NCI-H2196 treated with DMSO at 0.1 percent for 48 hours (cell line): ENCODE data around the gene KL.

Source experiments
- DNase-seq: peaks from one replicate; lab custom pipeline; 2025; ENCODE audit not compliant: unreplicated experiment; lab: John Stamatoyannopoulos, UW

KL gene

DNA sequence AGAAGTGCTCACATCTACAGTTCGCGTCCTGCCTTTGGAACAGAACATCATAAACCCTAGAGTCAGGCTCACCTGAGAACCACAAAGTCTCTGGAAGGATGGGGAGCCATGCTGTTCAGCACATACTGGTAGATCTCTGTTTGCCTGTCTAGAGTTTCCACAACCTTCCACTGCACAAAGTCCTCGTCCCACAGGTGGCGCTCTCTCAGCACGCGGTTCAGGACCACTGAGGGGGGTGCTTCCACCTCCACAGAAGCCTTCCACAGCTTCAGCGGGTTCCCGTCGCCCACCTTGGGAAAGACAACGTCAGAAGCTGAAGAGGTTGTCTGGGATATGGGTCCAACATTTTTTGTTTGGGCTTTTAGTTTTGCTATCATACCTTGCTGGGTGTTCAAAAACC is 93.6 kb downstream of the KL start:
- no peak for DNase-seq

DNA sequence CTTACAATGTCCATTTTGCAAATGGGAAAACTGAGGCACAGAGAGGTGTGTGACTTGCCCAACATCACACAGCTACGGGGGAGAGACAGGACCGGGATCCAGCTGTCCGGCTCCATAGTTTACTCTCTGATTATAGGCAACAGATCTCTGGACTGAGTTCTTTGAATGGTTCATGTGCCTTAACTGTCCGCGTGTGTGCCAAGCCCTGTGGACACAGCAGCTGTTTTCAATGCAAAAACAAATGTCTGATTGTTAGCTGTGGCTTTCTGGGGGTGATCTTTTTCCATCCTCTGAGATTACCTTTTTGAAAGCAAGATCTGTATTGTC is 94.1 kb downstream of the KL start:
- DNase-seq, result no peak

DNA sequence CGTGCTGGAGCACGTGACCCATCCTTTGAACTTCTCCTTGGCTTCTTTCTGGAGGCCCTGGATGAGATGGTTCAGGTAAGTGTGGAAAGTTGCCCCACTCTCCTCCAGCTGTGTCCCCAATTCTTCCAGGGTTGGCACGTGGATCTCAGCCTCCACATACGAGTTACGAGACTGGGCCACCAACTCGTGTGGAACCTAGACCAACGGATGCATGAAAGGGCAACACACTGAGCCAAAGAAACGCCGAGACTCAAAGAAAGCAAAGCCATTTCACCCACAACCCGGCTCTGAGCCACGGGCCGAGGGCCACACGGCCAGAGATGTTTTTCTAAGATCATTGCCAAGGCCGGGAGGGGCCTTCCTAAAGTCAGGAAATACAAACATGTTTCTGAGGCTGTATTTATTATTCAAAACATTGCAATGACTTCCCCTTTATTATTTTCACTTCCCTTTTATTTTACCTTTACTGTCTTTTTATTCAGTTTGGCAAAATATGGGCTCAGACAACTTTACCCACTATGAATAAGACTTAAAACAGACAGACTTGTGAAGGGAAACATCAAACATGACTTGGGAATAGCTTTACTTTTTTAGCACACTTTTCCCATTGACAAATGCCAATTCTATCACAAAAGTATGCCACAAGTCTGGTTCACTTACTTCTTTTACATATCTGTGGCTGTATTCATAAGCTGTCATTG is 94.6 kb downstream of the KL start:
- DNase-seq, result no peak

DNA sequence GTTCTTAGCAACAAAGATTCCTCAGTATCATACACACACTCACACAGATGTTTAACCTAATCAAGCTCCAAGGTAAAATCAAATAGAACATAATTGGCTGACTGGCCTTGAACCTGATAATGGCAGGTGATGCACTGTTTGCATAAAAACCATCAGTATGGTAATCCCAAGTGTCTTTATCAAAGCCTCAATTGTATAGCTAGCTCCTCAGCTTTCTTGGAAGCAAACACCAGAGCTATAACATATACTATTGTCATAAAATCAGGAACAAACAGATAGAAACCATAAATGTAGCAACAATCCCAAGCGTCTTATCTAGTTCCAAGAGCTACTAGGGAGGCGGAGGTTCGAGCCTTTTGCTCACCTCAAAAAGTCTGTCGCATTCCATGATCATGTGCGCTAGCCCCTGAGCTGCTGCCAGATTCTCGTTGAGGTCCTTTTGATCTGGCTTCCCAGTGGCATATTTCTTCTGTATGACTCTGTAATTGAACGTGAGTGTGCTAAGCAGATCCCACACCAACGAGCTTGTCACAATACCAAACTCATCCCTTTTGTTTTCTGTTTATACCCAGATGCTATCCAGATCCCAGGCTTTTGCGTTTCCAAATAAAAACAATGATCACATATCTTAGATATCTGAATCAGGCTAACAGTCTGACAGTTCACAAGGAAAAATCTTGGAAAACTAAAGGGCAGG is 95.3 kb downstream of the KL start:
- DNase-seq, result no peak

DNA sequence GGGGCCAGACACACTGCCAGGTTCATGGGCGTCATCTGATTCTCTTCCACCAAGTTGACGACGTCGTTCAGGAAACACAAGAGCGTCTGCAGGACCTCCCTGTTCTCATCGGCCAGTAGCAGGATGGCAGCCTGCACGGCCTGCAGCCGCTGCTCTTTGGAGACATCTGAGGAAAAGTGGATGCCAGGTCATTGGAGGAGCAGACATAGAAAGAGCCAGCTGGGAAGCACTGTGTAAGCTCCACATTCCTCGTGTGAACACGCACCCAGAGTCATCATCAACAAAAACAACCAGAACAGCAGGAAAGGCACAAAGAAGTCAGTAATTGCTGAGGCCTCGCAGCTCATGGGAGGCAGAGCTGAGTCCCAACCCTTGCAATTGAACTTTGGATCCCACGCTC is 96.5 kb downstream of the KL start:
- no peak for DNase-seq

DNA sequence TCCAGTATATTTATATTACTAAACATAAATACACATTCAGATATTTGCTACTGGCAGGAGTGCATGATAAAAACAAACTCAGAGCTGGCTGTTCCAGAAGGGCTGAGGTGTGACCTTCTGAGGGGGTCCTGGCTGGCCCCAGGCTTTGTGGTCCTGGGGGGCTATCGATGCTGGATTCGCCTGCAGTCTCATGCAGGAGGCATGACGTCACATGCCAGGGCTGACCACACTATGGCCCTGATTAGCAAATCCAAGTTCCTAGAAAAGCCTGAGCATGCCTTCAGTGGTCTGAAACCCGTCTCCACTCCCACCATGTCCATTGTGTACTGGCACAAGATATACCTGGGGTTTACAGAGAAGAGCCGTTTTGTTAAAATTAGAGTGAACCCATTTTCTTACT is 97.9 kb downstream of the KL start:
- no peak for DNase-seq

DNA sequence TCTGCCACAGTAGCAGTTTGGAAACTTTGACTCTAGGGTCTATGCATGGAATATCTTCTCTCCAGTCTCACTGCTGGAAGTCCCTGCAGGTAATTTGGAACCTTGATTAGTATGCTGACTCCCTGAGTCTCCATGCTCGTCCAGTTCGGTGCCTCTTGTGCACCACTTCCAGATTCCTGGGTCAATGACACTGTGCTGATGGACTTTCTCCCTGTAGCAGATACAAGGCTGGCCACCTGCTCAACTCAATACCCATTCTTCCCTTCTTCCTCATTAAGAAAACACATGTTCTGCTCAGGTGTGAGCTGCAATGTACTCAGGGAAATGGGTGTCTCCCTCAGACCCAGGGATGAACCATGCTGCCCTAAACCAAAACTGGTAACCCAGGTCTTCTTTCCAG is 99.1 kb downstream of the KL start:
- no peak for DNase-seq
